ENCODE measurements around the gene MLF1. TPM values are rescaled to one million over a fixed set of nuclear protein-coding genes. Genes with fewer than 3 reads are reported as not detected.

Gene MLF1
- polyA plus RNA-seq, 1 of the 3 experiments (the other 2 are of a cell fraction), result 8.2 TPM

- H3K4me2 ChIP-seq, result no peak overlapping the region
- TF ChIP-seq, protein P1, sequence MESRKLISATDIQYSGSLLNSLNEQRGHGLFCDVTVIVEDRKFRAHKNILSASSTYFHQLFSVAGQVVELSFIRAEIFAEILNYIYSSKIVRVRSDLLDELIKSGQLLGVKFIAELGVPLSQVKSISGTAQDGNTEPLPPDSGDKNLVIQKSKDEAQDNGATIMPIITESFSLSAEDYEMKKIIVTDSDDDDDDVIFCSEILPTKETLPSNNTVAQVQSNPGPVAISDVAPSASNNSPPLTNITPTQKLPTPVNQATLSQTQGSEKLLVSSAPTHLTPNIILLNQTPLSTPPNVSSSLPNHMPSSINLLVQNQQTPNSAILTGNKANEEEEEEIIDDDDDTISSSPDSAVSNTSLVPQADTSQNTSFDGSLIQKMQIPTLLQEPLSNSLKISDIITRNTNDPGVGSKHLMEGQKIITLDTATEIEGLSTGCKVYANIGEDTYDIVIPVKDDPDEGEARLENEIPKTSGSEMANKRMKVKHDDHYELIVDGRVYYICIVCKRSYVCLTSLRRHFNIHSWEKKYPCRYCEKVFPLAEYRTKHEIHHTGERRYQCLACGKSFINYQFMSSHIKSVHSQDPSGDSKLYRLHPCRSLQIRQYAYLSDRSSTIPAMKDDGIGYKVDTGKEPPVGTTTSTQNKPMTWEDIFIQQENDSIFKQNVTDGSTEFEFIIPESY (IDR thresholded peaks at IDR 0.05; ENCODE audit: borderline replicate concordance, low read depth), result no peak
- TF ChIP-seq NRF1 (IDR thresholded peaks at IDR 0.05; ENCODE audit: low read depth, low read length) (no peak), RCOR1 (IDR thresholded peaks at IDR 0.05; ENCODE audit: low read length) (no peak), FOXM1 (IDR thresholded peaks at IDR 0.05; ENCODE audit: low read depth) (no peak), JUND (IDR thresholded peaks at IDR 0.05) (no peak), MXI1 (IDR thresholded peaks at IDR 0.05; ENCODE audit: low read depth, low read length) (no peak), FOXJ3 (CRISPR knock-in tag; IDR thresholded peaks at IDR 0.05) (no peak), RXRA (IDR thresholded peaks at IDR 0.05; ENCODE audit: borderline replicate concordance, low read depth) (no peak), CTCF (IDR thresholded peaks at IDR 0.05) (no peak), TAF1 (IDR thresholded peaks at IDR 0.05; ENCODE audit: borderline replicate concordance, low read depth, low read length) (no peak), FOSL2 (IDR thresholded peaks at IDR 0.05; ENCODE audit: borderline replicate concordance, low read depth) (no peak), GABPA (IDR thresholded peaks at IDR 0.05; ENCODE audit: low read depth) (no peak), CHD2 (IDR thresholded peaks at IDR 0.05; ENCODE audit: low read length, partially characterized antibody) (no peak), RFX5 (IDR thresholded peaks at IDR 0.05; ENCODE audit: low read length) (no peak), MEF2A (IDR thresholded peaks at IDR 0.05; ENCODE audit: borderline replicate concordance, low read depth) (no peak), SMC3 (IDR thresholded peaks at IDR 0.05; ENCODE audit: low read depth, low read length) (no peak), ELF1 (IDR thresholded peaks at IDR 0.05) (no peak), EZH2phosphoT487 (IDR thresholded peaks at IDR 0.05; ENCODE audit: borderline replicate concordance, low read depth) (no peak), TCF12 (IDR thresholded peaks at IDR 0.05) (no peak)
- POLR2A ChIA-PET, result no interaction called here
- H3K9me2 ChIP-seq, result no peaks in the 10 kb centered on the region
- no peak overlapping the region; the same call in 1 of the 2 replicates for H2AFZ ChIP-seq (ENCODE audit: low read depth)
- no peaks in the 10 kb centered on the region for H3K27me3 ChIP-seq (ENCODE audit: insufficient read depth)
- no peak overlapping the region for H3K4me3 ChIP-seq (ENCODE audit: low read depth in 2 of 2, low read length in 1 of 2)
- H3K27ac ChIP-seq (ENCODE audit: low read depth in 2 of 2, low read length in 1 of 2), result no peak overlapping the region
- H3K4me1 ChIP-seq (ENCODE audit: control insufficient read depth in 1 of 2, insufficient read depth in 2 of 2, low read depth in 1 of 2, low read length in 1 of 2), result no peaks in the 10 kb centered on the region
- peaks cover 24% of the 10 kb centered on the region; the same call in 1 of the 2 replicates for H3K9me3 ChIP-seq
- WGBS (ENCODE audit: low lambda C conversion rate), result 8% methylated on average over 1 of the region's 1 CpG
- CTCF ChIA-PET, result interaction anchor here (1.2 kb wide), 1 partner anchor 26 kb away, joined by 3 read pairs; the partner anchor contains the start of gene GFM1
- H3K36me3 ChIP-seq (replicated peaks in 1 of 2; ENCODE audit: control insufficient read depth in 1 of 2, insufficient read depth in 2 of 2, low read length in 1 of 2), result peaks cover 0 to 4% of the 10 kb centered on the region in 2 experiments
- no peak overlapping the region for H3K9ac ChIP-seq
- no peaks in the 10 kb centered on the region for H3F3A ChIP-seq (replicated peaks; ENCODE audit: insufficient read depth)
- no peaks in the 10 kb centered on the region for H3K79me2 ChIP-seq (ENCODE audit: insufficient read depth)
- DNase-seq, result no peak
- no peaks in the 10 kb centered on the region for H4K20me1 ChIP-seq (ENCODE audit: insufficient read depth)
These were observed 47.2 kb downstream of the MLF1 start for GRCh38 chr3:158617982-158618875.

Measured in SK-N-SH (cell line).